Activated CD8-positive, alpha-beta T cell treated with anti-CD3 and anti-CD28 coated beads for 36 hours (primary cell): ENCODE data around the gene FNIP2. TPM values are rescaled to one million over a fixed set of nuclear protein-coding genes. Genes with fewer than 3 reads are reported as not detected.
"Not testable (repeated sequence)": the region's sequence is repeated elsewhere in the genome, so short reads cannot be mapped to it uniquely, and the experiment has no call there.

Experiments
- ATAC-seq: fragments of 200-7000 bp; cut with Tn5 transposase; one replicate; pipeline ENCODE4 v1.10.0; 2021; ENCODE audit warnings: mild to moderate bottlenecking, moderate library complexity
- CTCF ChIA-PET: fragments of 350-600 bp; sonication (Branson Sonifier 250); formaldehyde crosslinking; loops from one replicate; lab custom pipeline; 2021; ENCODE audit warnings: antibody characterized with exemption; lab: Charles Lee
- POLR2A ChIA-PET: fragments of 350-600 bp; sonication (Branson Sonifier 250); formaldehyde crosslinking; loops from one replicate; lab custom pipeline; 2021; ENCODE audit warnings: antibody characterized with exemption; lab: Charles Lee
- DNase-seq: peaks from one replicate; pipeline ENCODE4 v3.0.0-alpha.2; 2020
- H3K27ac Mint-ChIP-seq: one replicate; pipeline ENCODE4 v1.8.0; 2021; ENCODE audit warnings: mild to moderate bottlenecking, mixed read lengths
- H3K27me3 Mint-ChIP-seq: one replicate; pipeline ENCODE4 v1.8.0; 2021; ENCODE audit warnings: mixed read lengths
- H3K36me3 Mint-ChIP-seq: one replicate; pipeline ENCODE4 v1.8.0; 2021; ENCODE audit warnings: low read depth, mixed read lengths
- H3K4me1 Mint-ChIP-seq: one replicate; pipeline ENCODE4 v1.8.0; 2021; ENCODE audit warnings: low read depth, mixed read lengths
- H3K4me3 Mint-ChIP-seq: one replicate; pipeline ENCODE4 v1.8.0; 2021; ENCODE audit warnings: mild to moderate bottlenecking, moderate library complexity, mixed read lengths
- H3K9me3 Mint-ChIP-seq: one replicate; pipeline ENCODE4 v1.8.0; 2021; ENCODE audit warnings: mixed read lengths
- CTCF ChIP-seq: fragments of 200-600 bp; IDR thresholded peaks from one replicate; pipeline ENCODE4 v1.8.0; 2022; ENCODE audit warnings: antibody characterized with exemption, mild to moderate bottlenecking
- intact Hi-C: fragments of 100-400 bp; cut with micrococcal nuclease; formaldehyde crosslinking; loops from one replicate; pipeline ENCODE4 v1.10.0; 2022
- total RNA-seq, 2 experiments: library from RNA; stranded (reverse); gene quantifications; one replicate each; pipeline ENCODE4 v1.2.3, GENCODE V29; 2021

Gene FNIP2
- total RNA-seq, 2 experiments from 2014 or later: 11.2 to 11.7 TPM

- CTCF ChIA-PET: interaction anchor here (2.3 kb wide), 1 partner anchor 8 kb away, joined by 8 read pairs; no protein-coding TSS in a partner anchor
- no peak for TF ChIP-seq CTCF
- no peak for ATAC-seq
- Mint-ChIP-seq H3K4me3 (no peak overlapping the region), H3K9me3 (no peaks in the 10 kb centered on the region), H3K27me3 (no peaks in the 10 kb centered on the region), H3K36me3 (no peaks in the 10 kb centered on the region), H3K27ac (no peak overlapping the region), H3K4me1 (peaks cover 20% of the 10 kb centered on the region)
- no peak for DNase-seq
- POLR2A ChIA-PET: interaction anchor here (0.8 kb wide), 1 partner anchor 9 kb away, joined by 3 read pairs; no protein-coding TSS in a partner anchor
- intact Hi-C loops: no loop called here
Observed at GRCh38 chr4:158787709-158788475, 19.1 kb downstream of the FNIP2 start.

- Mint-ChIP-seq H3K27ac (no peak overlapping the region), H3K4me3 (no peak overlapping the region), H3K27me3 (no peaks in the 10 kb centered on the region), H3K36me3 (no peaks in the 10 kb centered on the region), H3K4me1 (peaks cover 13% of the 10 kb centered on the region), H3K9me3 (no peaks in the 10 kb centered on the region)
- CTCF ChIA-PET: interaction anchor here (2.3 kb wide), 1 partner anchor 9 kb away, joined by 8 read pairs; no protein-coding TSS in a partner anchor
- intact Hi-C loops: no loop called here
- no peak for ATAC-seq
- no peak for TF ChIP-seq CTCF
- POLR2A ChIA-PET: interaction anchor here (0.8 kb wide), 1 partner anchor 10 kb away, joined by 3 read pairs; no protein-coding TSS in a partner anchor
- DNase-seq: no peak
Observed at GRCh38 chr4:158788516-158788915, 19.7 kb downstream of the FNIP2 start.

GRCh38 chr4:158789853-158790252, 21.0 kb downstream of the FNIP2 start:
- no peak for TF ChIP-seq CTCF
- Mint-ChIP-seq H3K4me3 (no peak overlapping the region), H3K9me3 (no peaks in the 10 kb centered on the region), H3K27me3 (no peaks in the 10 kb centered on the region), H3K27ac (no peak overlapping the region), H3K36me3 (no peaks in the 10 kb centered on the region), H3K4me1 (peaks cover 10% of the 10 kb centered on the region)
- intact Hi-C loops: no loop called here
- DNase-seq (no peak), ATAC-seq (no peak)
- CTCF ChIA-PET: interaction anchor here (2.3 kb wide), 1 partner anchor 10 kb away, joined by 8 read pairs; no protein-coding TSS in a partner anchor
- POLR2A ChIA-PET: interaction anchor here (1.0 kb wide), 1 partner anchor 20 kb away, joined by 3 read pairs; no protein-coding TSS in a partner anchor

GRCh38 chr4:158793021-158793420, 24.2 kb downstream of the FNIP2 start:
- Mint-ChIP-seq H3K27me3 (no peaks in the 10 kb centered on the region), H3K27ac (no peak overlapping the region), H3K4me3 (no peak overlapping the region), H3K9me3 (no peaks in the 10 kb centered on the region), H3K4me1 (peaks cover 5% of the 10 kb centered on the region), H3K36me3 (peaks cover 2% of the 10 kb centered on the region)
- ATAC-seq (no peak), DNase-seq (no peak)
- no peak for TF ChIP-seq CTCF
- ChIA-PET CTCF (no interaction called here), POLR2A (no interaction called here)
- intact Hi-C loops: no loop called here

- H3K27me3 Mint-ChIP-seq, H3K27ac Mint-ChIP-seq, DNase-seq, H3K4me3 Mint-ChIP-seq, POLR2A ChIA-PET, H3K36me3 Mint-ChIP-seq, ATAC-seq, H3K9me3 Mint-ChIP-seq, intact Hi-C loops, H3K4me1 Mint-ChIP-seq, CTCF ChIA-PET: not testable (repeated sequence)
Observed at GRCh38 chr4:158793430-158793829, 24.6 kb downstream of the FNIP2 start.
